ACC112 (cell line): ENCODE measurements around the gene FAM181A.

Source experiments
- H2AFZ ChIP-seq: fragments of 200-600 bp; sonication (generic); one replicate; pipeline ENCODE4 v1.6.0; 2017; ENCODE audit warnings: antibody characterized with exemption, low read length; ENCODE audit not compliant: unreplicated experiment
- H3K27ac ChIP-seq: fragments of 200-600 bp; sonication (generic); 2 replicates; pipeline ENCODE4 v1.5.1; 2014; ENCODE audit warnings: low read depth, mild to moderate bottlenecking, antibody characterized with exemption, low read length, moderate library complexity
- H3K27me3 ChIP-seq: fragments of 200-600 bp; sonication (generic); 2 replicates; pipeline ENCODE4 v1.6.1; 2014; ENCODE audit warnings: mild to moderate bottlenecking, antibody characterized with exemption, low read length, moderate library complexity, mixed read lengths; ENCODE audit not compliant: insufficient read depth
- H3K36me3 ChIP-seq: fragments of 200-600 bp; sonication (generic); 2 replicates; pipeline ENCODE4 v1.6.1; 2016; ENCODE audit warnings: mild to moderate bottlenecking, antibody characterized with exemption, low read length, moderate library complexity, mixed read lengths; ENCODE audit not compliant: insufficient read depth
- H3K4me1 ChIP-seq: fragments of 200-600 bp; sonication (generic); one replicate; pipeline ENCODE4 v1.6.1; 2016; ENCODE audit warnings: low read length, mixed read lengths; ENCODE audit not compliant: insufficient read depth, unreplicated experiment, control insufficient read depth
- H3K4me3 ChIP-seq: fragments of 200-600 bp; sonication (generic); 2 replicates; pipeline ENCODE4 v1.5.1; 2014; ENCODE audit warnings: mild to moderate bottlenecking, low read depth, low read length
- H3K79me2 ChIP-seq: fragments of 200-600 bp; sonication (generic); one replicate; pipeline ENCODE4 v1.6.0; 2016; ENCODE audit warnings: low read length; ENCODE audit not compliant: control insufficient read depth, unreplicated experiment, insufficient read depth

FAM181A gene

GRCh38 chr14:93921001-93921806 lies 5.9 kb upstream of the FAM181A start:
- no peak overlapping the region for H3K27ac ChIP-seq
- no peak overlapping the region for H2AFZ ChIP-seq
- H3K79me2 ChIP-seq: no peaks in the 10 kb centered on the region
- H3K4me1 ChIP-seq: no peaks in the 10 kb centered on the region
- H3K4me3 ChIP-seq: no peak overlapping the region
- H3K36me3 ChIP-seq: no peaks in the 10 kb centered on the region
- H3K27me3 ChIP-seq: peaks cover 70% of the 10 kb centered on the region

DNA sequence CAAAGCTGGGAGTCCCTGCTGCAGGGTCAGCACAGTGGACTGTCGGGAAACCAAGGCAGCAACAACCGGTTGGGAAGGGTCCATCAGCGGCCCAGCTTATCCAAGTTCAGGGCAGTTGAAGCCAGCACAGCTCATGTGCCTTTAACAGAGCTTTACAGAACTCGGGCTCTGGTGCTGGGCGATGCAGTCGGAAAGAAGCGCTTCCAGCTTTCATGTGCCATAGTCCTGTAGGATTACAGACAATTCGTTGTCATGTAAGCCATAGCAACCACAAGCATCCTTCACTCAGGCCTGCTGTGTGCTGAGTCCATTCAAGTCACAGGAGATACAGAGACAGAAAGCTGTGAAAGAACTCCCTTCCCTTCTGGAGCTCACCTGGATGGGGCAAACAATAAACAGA lies 3.5 kb upstream of the FAM181A start:
- Histone ChIP-seq H3K36me3 (no peaks in the 10 kb centered on the region), H3K27me3 (peaks cover 67% of the 10 kb centered on the region), H3K79me2 (no peaks in the 10 kb centered on the region), H3K4me1 (no peaks in the 10 kb centered on the region), H3K4me3 (no peak overlapping the region), H3K27ac (no peak overlapping the region), H2AFZ (no peak overlapping the region)

DNA sequence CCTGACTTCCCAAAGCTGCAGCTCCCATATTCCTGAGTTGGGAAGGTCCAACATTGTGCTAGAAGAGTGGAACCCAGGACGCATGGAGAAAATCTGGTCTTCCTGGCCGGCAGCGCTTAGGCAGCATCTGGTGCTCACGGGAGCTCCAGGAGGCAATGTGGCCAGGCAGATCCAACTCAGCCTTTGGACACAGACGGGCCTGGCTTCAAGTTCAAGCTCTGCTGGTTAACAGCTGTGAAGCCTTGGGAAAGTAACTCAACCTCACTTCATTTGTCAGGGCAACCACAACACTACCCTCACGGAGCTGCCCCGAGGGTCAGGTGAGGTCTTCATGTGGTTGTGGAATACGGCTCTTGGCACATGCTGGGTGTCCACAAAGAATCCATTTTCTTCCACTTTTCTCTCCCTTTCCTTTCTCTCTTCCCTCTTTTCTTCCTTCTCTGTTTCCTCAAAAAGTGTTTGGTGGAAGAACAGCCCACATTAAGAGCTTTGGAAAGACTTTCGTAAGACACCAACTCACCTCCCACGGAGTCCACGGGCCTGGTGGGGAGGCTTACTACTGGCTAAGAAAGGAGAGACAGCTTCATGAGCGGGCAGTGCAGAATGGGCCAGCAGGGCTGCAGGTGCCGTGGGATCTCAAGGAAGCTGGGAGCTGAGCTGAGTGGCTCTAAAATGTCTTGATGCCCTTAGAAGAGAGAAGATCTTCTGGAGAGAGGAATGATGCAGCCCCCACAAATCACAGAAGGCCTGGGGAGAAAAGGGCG lies 2.4 kb upstream of the FAM181A start:
- Histone ChIP-seq H3K4me3 (no peak overlapping the region), H3K36me3 (no peaks in the 10 kb centered on the region), H3K27ac (no peak overlapping the region), H2AFZ (no peak overlapping the region), H3K27me3 (peaks cover 57% of the 10 kb centered on the region), H3K4me1 (no peaks in the 10 kb centered on the region), H3K79me2 (no peaks in the 10 kb centered on the region)

- Histone ChIP-seq H2AFZ (no peak overlapping the region), H3K27me3 (peaks cover 52% of the 10 kb centered on the region), H3K4me3 (no peak overlapping the region), H3K36me3 (no peaks in the 10 kb centered on the region), H3K27ac (no peak overlapping the region), H3K4me1 (no peaks in the 10 kb centered on the region), H3K79me2 (no peaks in the 10 kb centered on the region)
Observed at GRCh38 chr14:93925374-93925895, 1.7 kb upstream of the FAM181A start.

GRCh38 chr14:93926245-93926872 lies 785 bp upstream of the FAM181A start:
- peaks cover 52% of the 10 kb centered on the region for H3K27me3 ChIP-seq
- H3K4me3 ChIP-seq: no peak overlapping the region
- H3K4me1 ChIP-seq: no peaks in the 10 kb centered on the region
- no peak overlapping the region for H2AFZ ChIP-seq
- H3K36me3 ChIP-seq: no peaks in the 10 kb centered on the region
- no peaks in the 10 kb centered on the region for H3K79me2 ChIP-seq
- no peak overlapping the region for H3K27ac ChIP-seq

- Histone ChIP-seq H3K27me3 (peaks cover 50% of the 10 kb centered on the region), H3K4me1 (no peaks in the 10 kb centered on the region), H3K79me2 (no peaks in the 10 kb centered on the region), H3K27ac (no peak overlapping the region), H3K36me3 (no peaks in the 10 kb centered on the region), H3K4me3 (no peak overlapping the region), H2AFZ (no peak overlapping the region)
Observed at GRCh38 chr14:93927800-93928145, 629 bp downstream of the FAM181A start.

DNA sequence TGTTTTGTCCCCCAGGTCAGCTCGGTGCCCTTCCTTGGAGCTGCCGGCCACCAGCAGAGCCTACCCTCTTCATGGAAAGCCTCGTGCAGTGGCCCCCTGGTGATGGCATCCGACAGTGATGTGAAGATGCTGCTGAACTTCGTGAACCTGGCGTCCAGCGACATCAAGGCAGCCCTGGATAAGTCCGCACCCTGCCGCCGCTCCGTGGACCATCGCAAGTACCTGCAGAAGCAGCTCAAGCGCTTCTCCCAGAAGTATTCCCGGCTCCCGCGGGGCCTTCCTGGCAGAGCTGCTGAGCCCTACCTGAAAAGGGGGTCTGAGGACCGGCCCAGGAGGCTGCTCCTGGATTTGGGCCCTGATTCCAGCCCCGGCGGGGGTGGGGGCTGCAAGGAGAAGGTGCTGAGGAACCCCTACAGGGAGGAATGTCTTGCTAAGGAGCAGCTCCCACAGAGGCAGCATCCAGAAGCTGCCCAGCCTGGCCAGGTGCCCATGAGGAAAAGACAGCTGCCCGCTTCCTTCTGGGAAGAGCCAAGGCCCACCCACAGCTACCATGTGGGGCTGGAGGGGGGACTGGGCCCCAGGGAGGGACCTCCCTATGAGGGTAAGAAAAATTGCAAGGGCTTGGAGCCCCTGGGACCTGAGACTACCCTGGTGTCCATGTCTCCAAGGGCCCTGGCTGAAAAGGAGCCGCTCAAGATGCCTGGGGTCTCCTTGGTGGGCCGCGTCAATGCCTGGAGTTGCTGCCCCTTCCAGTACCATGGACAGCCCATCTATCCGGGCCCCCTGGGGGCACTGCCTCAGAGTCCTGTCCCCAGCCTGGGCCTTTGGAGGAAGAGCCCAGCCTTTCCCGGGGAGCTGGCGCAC lies 1.3 kb downstream of the FAM181A start:
- Histone ChIP-seq H3K4me3 (no peak overlapping the region), H2AFZ (no peak overlapping the region), H3K27ac (no peak overlapping the region), H3K4me1 (no peaks in the 10 kb centered on the region), H3K79me2 (no peaks in the 10 kb centered on the region), H3K27me3 (peaks cover 46% of the 10 kb centered on the region), H3K36me3 (no peaks in the 10 kb centered on the region)

DNA sequence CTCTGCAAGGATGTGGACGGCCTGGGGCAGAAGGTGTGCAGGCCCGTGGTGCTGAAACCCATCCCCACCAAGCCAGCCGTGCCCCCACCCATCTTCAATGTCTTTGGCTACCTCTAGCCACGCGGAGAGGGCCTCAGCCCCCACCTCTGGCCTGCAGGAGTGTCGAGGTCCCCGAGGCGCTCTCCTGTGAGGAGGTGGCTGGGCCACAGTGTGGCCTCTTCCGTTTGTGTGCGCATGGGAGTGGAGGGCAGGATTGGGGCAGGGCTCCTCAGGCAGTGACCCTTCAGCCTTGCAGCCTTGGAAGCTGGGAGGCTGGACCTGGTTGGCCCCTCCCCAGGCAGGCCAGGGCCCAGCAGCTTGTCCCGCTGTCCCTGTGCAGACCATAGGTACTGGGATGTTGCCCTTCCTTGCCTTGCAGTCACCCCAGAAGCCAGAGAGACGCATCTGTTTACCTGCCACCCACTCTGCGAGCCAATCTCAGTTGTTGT lies 1.9 kb downstream of the FAM181A start:
- Histone ChIP-seq H3K36me3 (no peaks in the 10 kb centered on the region), H3K27me3 (peaks cover 39% of the 10 kb centered on the region; the same call in 1 of the 2 replicates), H3K4me3 (no peak overlapping the region), H3K4me1 (no peaks in the 10 kb centered on the region), H3K27ac (no peak overlapping the region), H3K79me2 (no peaks in the 10 kb centered on the region), H2AFZ (no peak overlapping the region)

- Histone ChIP-seq H3K27ac (no peak overlapping the region), H2AFZ (no peak overlapping the region), H3K4me1 (no peaks in the 10 kb centered on the region), H3K79me2 (no peaks in the 10 kb centered on the region), H3K36me3 (no peaks in the 10 kb centered on the region), H3K27me3 (peaks cover 43% of the 10 kb centered on the region; the same call in 1 of the 2 replicates), H3K4me3 (no peak overlapping the region)
Observed at GRCh38 chr14:93929657-93930056, 2.5 kb downstream of the FAM181A start.
